Panc1 (cell line): ENCODE measurements around the gene ARHGEF12. TPM values are rescaled to one million over a fixed set of nuclear protein-coding genes. Genes with fewer than 3 reads are reported as not detected.
"Not testable (repeated sequence)": the region's sequence is repeated elsewhere in the genome, so short reads cannot be mapped to it uniquely, and the experiment has no call there.

ENCODE experiments used
- ATAC-seq: fragments of 200-7000 bp; cut with Tn5 transposase; 2 replicates; pipeline ENCODE4 v1.9.1; 2020; ENCODE audit warnings: mild to moderate bottlenecking, moderate library complexity
- BruUV-seq: library from RNA; stranded (reverse); fragments of 400-500 nt; replicated peaks from 2 replicates; lab custom pipeline; 2021; lab: Mats Ljungman, UMichigan
- CTCF ChIA-PET: fragments of 300-600 bp; sonication (Branson Sonifier 250); formaldehyde crosslinking; loops from one replicate; lab custom pipeline; 2022; ENCODE audit warnings: antibody characterized with exemption; lab: Charles Lee
- POLR2A ChIA-PET: fragments of 300-600 bp; sonication (Branson Sonifier 250); formaldehyde crosslinking; loops from one replicate; lab custom pipeline; 2022; ENCODE audit warnings: antibody characterized with exemption; lab: Charles Lee
- DNase-seq: peaks from one replicate; pipeline ENCODE4 v3.0.0-alpha.2; 2010; ENCODE audit warnings: low read depth, low spot score
- H3K27ac ChIP-seq: 2 replicates; pipeline ENCODE4 v1.5.1; 2011; ENCODE audit warnings: mild to moderate bottlenecking, low read length, inconsistent platforms
- H3K27me3 ChIP-seq: fragments of 200-500 bp; sonication (Bioruptor generic); 2 replicates; pipeline ENCODE4 v1.6.0; 2014; ENCODE audit warnings: low read length, inconsistent platforms; ENCODE audit not compliant: control insufficient read depth, insufficient read depth
- H3K36me3 ChIP-seq: fragments of 200-500 bp; sonication (Bioruptor generic); 2 replicates; pipeline ENCODE4 v1.5.1; 2014; ENCODE audit warnings: inconsistent platforms, mild to moderate bottlenecking, low read length, moderate library complexity; ENCODE audit not compliant: control insufficient read depth, insufficient read depth
- H3K4me1 ChIP-seq: 2 replicates; pipeline ENCODE4 v1.5.1; 2011; ENCODE audit warnings: inconsistent platforms, mild to moderate bottlenecking, low read length, moderate library complexity; ENCODE audit not compliant: control insufficient read depth, insufficient read depth
- H3K4me3 ChIP-seq, 2 experiments: 2 replicates each; pipeline ENCODE4 v1.5.1; 2011 to 2012; ENCODE audit warnings: low read depth in 2 of 2, low read length in 2 of 2, mild to moderate bottlenecking in 2 of 2, inconsistent platforms in 1 of 2, moderate library complexity in 1 of 2
- H3K9me3 ChIP-seq: fragments of 200-500 bp; sonication (Bioruptor generic); 2 replicates; pipeline ENCODE4 v1.5.1; 2014; ENCODE audit warnings: low read depth, mild to moderate bottlenecking, inconsistent platforms, low read length, moderate library complexity; ENCODE audit not compliant: control insufficient read depth, insufficient read depth
- POLR2AphosphoS5 ChIP-seq: IDR thresholded peaks from 2 replicates; pipeline ENCODE4 v1.6.1; 2012; ENCODE audit warnings: mild to moderate bottlenecking, low read depth, low read length, moderate library complexity
- REST ChIP-seq, 2 experiments: IDR thresholded peaks; 2 replicates each; pipeline ENCODE4 v1.6.1; 2011 to 2012; ENCODE audit warnings: low read depth in 2 of 2, control low read depth in 1 of 2, low read length in 1 of 2, mild to moderate bottlenecking in 1 of 2, moderate library complexity in 1 of 2; ENCODE audit not compliant: insufficient read depth in 1 of 2
- SIN3A ChIP-seq: IDR thresholded peaks from 2 replicates; pipeline ENCODE4 v1.6.1; 2012; ENCODE audit warnings: low read depth, mild to moderate bottlenecking, low read length, moderate library complexity, borderline replicate concordance; ENCODE audit not compliant: insufficient read depth
- TCF7L2 ChIP-seq: IDR thresholded peaks from 2 replicates; pipeline ENCODE4 v1.6.1; 2011; ENCODE audit warnings: mild to moderate bottlenecking, low read depth, low read length, inconsistent platforms
- in situ Hi-C: cut with HindIII; loops from 2 replicates; pipeline ENCODE4 v1.10.0; 2016; ENCODE audit warnings: low sequenced_read_pairs, low pct_unique_long_range_greater_than_20kb
- intact Hi-C: fragments of 100-400 bp; cut with micrococcal nuclease; formaldehyde crosslinking; loops from one replicate; pipeline ENCODE4 v1.10.0; 2022; ENCODE audit not compliant: unreplicated experiment
- total RNA-seq: library from RNA; stranded (reverse); gene quantifications from one replicate; pipeline ENCODE4 v1.2.1, GENCODE V29; 2021; ENCODE audit not compliant: unreplicated experiment
- TF ChIP-seq, protein P1 (sequence below): fragments of 450-650 bp; IDR thresholded peaks from 2 replicates; pipeline ENCODE4 v1.5.1; 2017; ENCODE audit warnings: mild to moderate bottlenecking

The ARHGEF12 gene
- total RNA-seq, 1 experiment from 2014 or later, result 182 TPM

DNA sequence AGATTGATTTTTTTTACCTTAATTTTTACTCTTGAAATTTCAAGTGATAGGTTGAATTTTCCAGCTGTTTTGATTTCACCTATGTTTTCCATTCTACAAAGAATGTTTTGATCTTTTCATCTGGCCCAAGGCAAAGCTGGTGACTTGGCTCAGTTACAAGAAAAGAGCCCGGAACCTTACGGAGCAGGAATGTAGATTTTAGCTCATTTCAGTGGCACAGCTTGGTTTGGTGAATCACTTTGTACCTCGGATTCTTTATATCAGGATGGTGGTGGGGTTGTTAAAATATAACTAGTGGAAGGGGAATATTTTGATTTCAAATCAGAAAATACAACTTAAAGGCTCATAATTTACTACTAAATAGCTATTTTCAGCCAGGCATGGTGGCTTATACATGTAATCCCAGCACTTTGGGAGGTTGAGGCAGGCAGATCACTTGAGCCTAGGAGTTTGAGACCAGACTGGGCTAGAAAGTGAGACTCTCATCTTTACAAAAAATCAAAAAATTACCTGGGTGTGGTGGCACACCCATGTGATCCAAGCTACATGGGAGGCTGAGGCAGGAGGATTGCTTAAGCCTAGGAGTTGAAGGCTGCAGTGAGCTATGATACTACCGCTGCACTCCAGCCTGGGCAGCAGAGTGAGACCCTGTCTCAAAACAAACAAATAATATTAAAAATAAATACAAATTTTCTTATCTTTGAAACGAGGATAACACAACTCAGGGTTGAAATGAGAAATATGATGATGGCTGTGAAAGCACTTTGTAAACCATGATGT lies 166.0 kb downstream of the ARHGEF12 start:
- intact Hi-C loops, result no loop called here

GRCh38 chr11:120503529-120503928 lies 167.3 kb downstream of the ARHGEF12 start:
- ATAC-seq, in situ Hi-C loops, H3K4me1 ChIP-seq, POLR2A ChIA-PET, intact Hi-C loops, H3K27me3 ChIP-seq, BruUV-seq, H3K9me3 ChIP-seq, DNase-seq, H3K4me3 ChIP-seq, H3K27ac ChIP-seq, H3K36me3 ChIP-seq: not testable (repeated sequence)
- CTCF ChIA-PET, result interaction anchor here (0.6 kb wide), 1 partner anchor 168 kb away, joined by 6 read pairs; no protein-coding TSS in a partner anchor

More for the DNA sequence above, 166.0 kb downstream of the ARHGEF12 start:
- no peak for ATAC-seq
- DNase-seq, result no peak
- in situ Hi-C loops, result no loop called here
- H3K9me3 ChIP-seq, result no peaks in the 10 kb centered on the region
- H3K27ac ChIP-seq, result no peak overlapping the region
- TF ChIP-seq, protein P1, sequence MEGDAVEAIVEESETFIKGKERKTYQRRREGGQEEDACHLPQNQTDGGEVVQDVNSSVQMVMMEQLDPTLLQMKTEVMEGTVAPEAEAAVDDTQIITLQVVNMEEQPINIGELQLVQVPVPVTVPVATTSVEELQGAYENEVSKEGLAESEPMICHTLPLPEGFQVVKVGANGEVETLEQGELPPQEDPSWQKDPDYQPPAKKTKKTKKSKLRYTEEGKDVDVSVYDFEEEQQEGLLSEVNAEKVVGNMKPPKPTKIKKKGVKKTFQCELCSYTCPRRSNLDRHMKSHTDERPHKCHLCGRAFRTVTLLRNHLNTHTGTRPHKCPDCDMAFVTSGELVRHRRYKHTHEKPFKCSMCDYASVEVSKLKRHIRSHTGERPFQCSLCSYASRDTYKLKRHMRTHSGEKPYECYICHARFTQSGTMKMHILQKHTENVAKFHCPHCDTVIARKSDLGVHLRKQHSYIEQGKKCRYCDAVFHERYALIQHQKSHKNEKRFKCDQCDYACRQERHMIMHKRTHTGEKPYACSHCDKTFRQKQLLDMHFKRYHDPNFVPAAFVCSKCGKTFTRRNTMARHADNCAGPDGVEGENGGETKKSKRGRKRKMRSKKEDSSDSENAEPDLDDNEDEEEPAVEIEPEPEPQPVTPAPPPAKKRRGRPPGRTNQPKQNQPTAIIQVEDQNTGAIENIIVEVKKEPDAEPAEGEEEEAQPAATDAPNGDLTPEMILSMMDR, result no peak
- TF ChIP-seq POLR2AphosphoS5 (no peak), TCF7L2 (no peak), REST (IDR thresholded peaks at IDR 0.05; ENCODE audit: insufficient read depth in 1 of 2, low read depth in 2 of 2, low read length in 1 of 2) (no peak), SIN3A (no peak)
- no TSS peak for BruUV-seq
- no peaks in the 10 kb centered on the region for H3K27me3 ChIP-seq
- POLR2A ChIA-PET, result no interaction called here
- no peak overlapping the region for H3K4me3 ChIP-seq
- CTCF ChIA-PET, result interaction anchor here (0.5 kb wide), 1 partner anchor 355 kb away, joined by 3 read pairs; no protein-coding TSS in a partner anchor
- H3K36me3 ChIP-seq, result no peaks in the 10 kb centered on the region
- H3K4me1 ChIP-seq, result no peaks in the 10 kb centered on the region; the same call in 1 of the 2 replicates

GRCh38 chr11:120505801-120506425 lies 169.7 kb downstream of the ARHGEF12 start:
- Histone ChIP-seq H3K4me3 (no peak overlapping the region), H3K4me1 (peaks cover 2% of the 10 kb centered on the region; the same call in 1 of the 2 replicates), H3K36me3 (no peaks in the 10 kb centered on the region), H3K9me3 (no peaks in the 10 kb centered on the region), H3K27me3 (peaks cover 3% of the 10 kb centered on the region; the same call in 1 of the 2 replicates), H3K27ac (no peak overlapping the region)
- intact Hi-C loops, result no loop called here
- no peak for DNase-seq
- CTCF ChIA-PET, result no interaction called here
- BruUV-seq, result no TSS peak
- no peak for ATAC-seq
- no peak for TF ChIP-seq SIN3A
- TF ChIP-seq POLR2AphosphoS5, result no peak
- no peak for TF ChIP-seq REST (IDR thresholded peaks at IDR 0.05; ENCODE audit: insufficient read depth in 1 of 2, low read depth in 2 of 2, low read length in 1 of 2)
- TF ChIP-seq, protein P1, result no peak
- no peak for TF ChIP-seq TCF7L2
- POLR2A ChIA-PET, result no interaction called here
- in situ Hi-C loops, result no loop called here
